HepG2 (cell line): ENCODE data around the gene NSD2. TPM values are rescaled to one million over a fixed set of nuclear protein-coding genes. Genes with fewer than 3 reads are reported as not detected.

Experiments
- ATAC-seq: fragments of 200-7000 bp; cut with Tn5 transposase; 3 replicates; pipeline ENCODE4 v1.9.1; 2020; ENCODE audit warnings: mild to moderate bottlenecking, moderate library complexity
- BruUV-seq: library from RNA; stranded (reverse); fragments of 400-500 nt; replicated peaks from 2 replicates; lab custom pipeline; 2021; lab: Mats Ljungman, UMichigan
- CTCF ChIA-PET: fragments of 300-600 bp; formaldehyde crosslinking; extraction: SDS; loops from one replicate; lab custom pipeline; 2021; ENCODE audit warnings: low total read pairs, inconsistent platforms, low intra/inter-chr PET ratio; lab: Yijun Ruan, JAX
- POLR2A ChIA-PET: fragments of 350-600 bp; sonication (Branson Sonifier 250); formaldehyde crosslinking; loops from one replicate; lab custom pipeline; 2020; ENCODE audit warnings: antibody characterized with exemption, inconsistent platforms; lab: Yijun Ruan, JAX
- DNase-seq: peaks from one replicate; pipeline ENCODE4 v3.0.0-alpha.2; 2015; ENCODE audit warnings: low spot score
- FAIRE-seq: peaks from 3 replicates; lab custom pipeline; 2011; peaks lifted over from hg19 to GRCh38; lab: Jason Lieb, UNC
- H2AFZ ChIP-seq: one replicate; pipeline ENCODE4 v1.6.1; 2011; ENCODE audit warnings: low read length, inconsistent platforms
- H3K27ac ChIP-seq: fragments of 300-600 bp; 3 replicates; pipeline ENCODE4 v1.8.0; 2011; ENCODE audit warnings: mixed run types, mild to moderate bottlenecking, mixed read lengths, low read length, inconsistent platforms; ENCODE audit not compliant: insufficient read depth; ENCODE audit errors: extremely low read length
- H3K27me3 ChIP-seq, 2 experiments: fragments of 200-600 bp in 1 of 2; 2 replicates in 1 of 2; 3 replicates in 1 of 2; pipeline versions ENCODE4 v1.6.0 to v1.8.0; 2011; ENCODE audit warnings: low read length in 2 of 2, mild to moderate bottlenecking in 2 of 2, moderate library complexity in 2 of 2, inconsistent platforms in 1 of 2; ENCODE audit not compliant: insufficient read depth in 2 of 2, control insufficient read depth in 1 of 2
- H3K36me3 ChIP-seq, 2 experiments: fragments of 200-600 bp in 1 of 2; replicated peaks in 1 of 2; 2 replicates in 1 of 2; 3 replicates in 1 of 2; pipeline versions ENCODE4 v1.5.1 to v1.8.0; 2011; ENCODE audit warnings: low read length in 2 of 2, inconsistent platforms in 1 of 2; ENCODE audit not compliant: insufficient read depth in 2 of 2, control insufficient read depth in 1 of 2
- H3K4me1 ChIP-seq: 2 replicates; pipeline ENCODE4 v1.5.1; 2012; ENCODE audit warnings: low read length, inconsistent platforms; ENCODE audit not compliant: insufficient read depth
- H3K4me2 ChIP-seq: 2 replicates; pipeline ENCODE4 v1.6.0; 2011; ENCODE audit warnings: low read depth, low read length, inconsistent platforms
- H3K4me3 ChIP-seq, 3 experiments: fragments of 200-600 bp in 1 of 3; sonication (generic), shearing (Covaris generic) in 1 of 3; replicated peaks in 1 of 3; 2 replicates each; pipeline ENCODE4 v1.5.1; 2011 to 2016; ENCODE audit warnings: low read length in 3 of 3, inconsistent platforms in 2 of 3, low read depth in 2 of 3, mild to moderate bottlenecking in 2 of 3, control low read depth in 1 of 3, mixed read lengths in 1 of 3; ENCODE audit not compliant: insufficient read depth in 1 of 3
- H3K79me2 ChIP-seq: one replicate; pipeline ENCODE4 v1.6.1; 2011; ENCODE audit warnings: low read length, inconsistent platforms; ENCODE audit not compliant: insufficient read depth
- H3K9ac ChIP-seq: 2 replicates; pipeline ENCODE4 v1.6.0; 2011; ENCODE audit warnings: mild to moderate bottlenecking, low read depth, low read length, inconsistent platforms; ENCODE audit not compliant: insufficient read depth
- H3K9me3 ChIP-seq: 2 replicates; pipeline ENCODE4 v1.5.1; 2012; ENCODE audit warnings: mild to moderate bottlenecking, low read length
- H4K20me1 ChIP-seq: 2 replicates; pipeline ENCODE4 v1.6.0; 2011; ENCODE audit warnings: inconsistent platforms, mild to moderate bottlenecking, low read length, moderate library complexity; ENCODE audit not compliant: insufficient read depth
- BCL6 ChIP-seq: IDR thresholded peaks from 2 replicates; pipeline ENCODE4 v1.6.1; 2016; ENCODE audit warnings: missing genetic modification reagents, missing compliant biosample characterization
- CREB3 ChIP-seq: sonication (generic); formaldehyde crosslinking; IDR thresholded peaks from 2 replicates; pipeline ENCODE4 v1.5.0; 2020; ENCODE audit warnings: missing genetic modification reagents
- FOXA1 ChIP-seq, 2 experiments: fragments of 450-650 bp in 1 of 2; sonication (generic) in 1 of 2; formaldehyde crosslinking in 1 of 2; IDR thresholded peaks; 2 replicates each; pipeline versions ENCODE4 v1.4.0 to v1.6.1; 2016 to 2020; ENCODE audit warnings: missing genetic modification reagents in 1 of 2
- GATAD2A ChIP-seq: IDR thresholded peaks from 2 replicates; pipeline ENCODE4 v1.6.1; 2016
- HNF4A ChIP-seq: sonication (generic); formaldehyde crosslinking; IDR thresholded peaks from 2 replicates; pipeline ENCODE4 v1.4.0; 2020; ENCODE audit warnings: missing genetic modification reagents
- HOXA3 ChIP-seq: sonication (generic); formaldehyde crosslinking; IDR thresholded peaks from 2 replicates; pipeline ENCODE4 v1.5.0; 2020; ENCODE audit warnings: missing genetic modification reagents
- NR2C2 ChIP-seq: sonication (generic); formaldehyde crosslinking; IDR thresholded peaks from 2 replicates; pipeline ENCODE4 v1.4.0; 2020; ENCODE audit warnings: missing genetic modification reagents, mild to moderate bottlenecking, moderate library complexity, borderline replicate concordance
- PHF20 ChIP-seq: sonication (generic); formaldehyde crosslinking; IDR thresholded peaks from 2 replicates; pipeline ENCODE4 v1.5.0; 2020; ENCODE audit warnings: mild to moderate bottlenecking, missing genetic modification reagents
- POGZ ChIP-seq: sonication (generic); formaldehyde crosslinking; IDR thresholded peaks from 2 replicates; pipeline ENCODE4 v1.4.0; 2020; ENCODE audit warnings: mild to moderate bottlenecking, missing genetic modification reagents
- PRMT3 ChIP-seq: sonication (generic); formaldehyde crosslinking; IDR thresholded peaks from 2 replicates; pipeline ENCODE4 v1.8.1; 2022; ENCODE audit warnings: low read depth, mild to moderate bottlenecking, moderate library complexity, missing genetic modification reagents, borderline replicate concordance
- SMAD3 ChIP-seq: sonication (generic); formaldehyde crosslinking; IDR thresholded peaks from 2 replicates; pipeline ENCODE4 v1.4.0; 2020; ENCODE audit warnings: missing genetic modification reagents
- TAF1 ChIP-seq: sonication (generic); formaldehyde crosslinking; IDR thresholded peaks from 2 replicates; pipeline ENCODE4 v1.4.0; 2020; ENCODE audit warnings: missing genetic modification reagents
- ZBTB14 ChIP-seq: sonication (generic); formaldehyde crosslinking; IDR thresholded peaks from 2 replicates; pipeline ENCODE4 v1.4.0; 2020; ENCODE audit warnings: missing genetic modification reagents
- ZNF350 ChIP-seq: sonication (generic); formaldehyde crosslinking; IDR thresholded peaks from 2 replicates; pipeline ENCODE4 v1.4.0; 2020; ENCODE audit warnings: mild to moderate bottlenecking, low read depth, missing genetic modification reagents, borderline replicate concordance
- ZNF646 ChIP-seq: sonication (generic); formaldehyde crosslinking; IDR thresholded peaks from 2 replicates; pipeline ENCODE4 v1.9.0; 2021; ENCODE audit warnings: mild to moderate bottlenecking, missing genetic modification reagents
- WGBS: methylation state at CpG from one replicate; pipeline ENCODE4 v1.1.6; 2017; ENCODE audit warnings: low lambda C conversion rate; 5-methylcytosine and 5-hydroxymethylcytosine counted together
- in situ Hi-C: cut with HindIII; loops from 2 replicates; pipeline ENCODE4 v1.10.0; 2017; ENCODE audit warnings: low pct_unique_long_range_greater_than_20kb; ENCODE audit not compliant: extremely low pct_ligation_motif_present
- intact Hi-C: fragments of 100-400 bp; cut with micrococcal nuclease; formaldehyde crosslinking; loops from one replicate; pipeline ENCODE4 v1.10.0; 2022; ENCODE audit not compliant: unreplicated experiment
- polyA plus RNA-seq, 8 experiments: library from polyadenylated mRNA; depleted of rRNA in 3 of 8; stranded (reverse) in 7 of 8; unstranded in 1 of 8; fragments of >200 nt; fragmentation: Illumina TruSeq in 4 of 8; extraction: Trizol in 4 of 8; gene quantifications; 2 replicates each; pipeline versions ENCODE4 v1.2.1 to v1.2.3, GENCODE V29; 2011 to 2016; ENCODE audit warnings: low read depth in 4 of 8, missing spikeins in 1 of 8, mixed read lengths in 1 of 8; ENCODE audit not compliant: insufficient read depth in 1 of 8
- total RNA-seq, 5 experiments: library from RNA; depleted of rRNA; stranded (reverse); fragments of >200 nt; fragmentation: Illumina TruSeq; extraction: Trizol; gene quantifications; 2 replicates each; pipeline ENCODE4 v1.2.3, GENCODE V29; 2016; ENCODE audit warnings: low read depth in 1 of 5

NSD2 gene
- total and polyA plus RNA-seq, 2 of the 13 experiments (the other 11 are each of a cell fraction or from before 2014, with no cell fraction given): 22.0 to 65.9 TPM

DNA sequence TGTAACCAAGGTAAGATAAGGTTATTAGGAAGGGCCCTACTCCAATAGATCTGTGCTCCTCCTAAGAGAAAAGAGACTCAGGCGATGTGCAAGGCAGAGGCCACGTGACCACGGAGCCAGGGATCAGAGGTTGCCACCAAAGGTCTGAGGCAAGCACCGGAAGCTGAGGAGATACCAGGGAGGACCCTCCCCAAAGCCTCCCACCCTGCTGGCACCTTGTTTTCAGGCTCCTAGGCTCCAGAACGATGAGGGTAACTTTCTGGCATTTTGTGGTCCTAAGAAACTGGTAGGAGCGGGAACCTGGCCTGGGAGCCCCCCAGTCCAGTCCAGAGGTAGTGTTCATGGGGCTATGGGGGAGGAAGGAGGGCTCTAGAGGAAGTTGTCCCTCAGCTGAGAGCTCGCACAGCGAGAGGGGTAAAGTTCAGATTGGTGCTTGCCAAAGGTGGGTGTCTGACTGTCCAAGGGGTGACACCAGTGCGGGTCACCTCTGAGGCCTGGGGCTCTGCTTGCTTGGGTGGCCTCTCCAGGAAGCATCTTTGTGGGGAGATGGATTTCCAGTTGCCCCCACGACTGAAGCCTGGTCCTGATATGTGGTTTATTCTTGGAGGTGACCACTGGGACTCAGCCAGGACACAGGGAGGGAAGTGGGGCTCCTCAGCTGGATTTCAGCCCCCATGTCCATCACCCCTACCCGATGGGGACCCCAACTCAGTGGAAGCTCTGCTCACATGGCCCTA, 7.7 kb upstream of the NSD2 start:
- H3K4me3 ChIP-seq: peak overlapping the region; percentile 55 to 75 (median 64)
- no peaks in the 10 kb centered on the region for H4K20me1 ChIP-seq
- ChIA-PET POLR2A (interaction anchor here (0.6 to 2.7 kb wide), 14 partner anchors 8 to 151 kb away, joined by 3 to 8 read pairs (median 4); partner anchors contain the start of gene SLBP), CTCF (no interaction called here)
- H3K36me3 ChIP-seq: no peaks in the 10 kb centered on the region
- H3K4me1 ChIP-seq: peaks cover 84% of the 10 kb centered on the region
- BruUV-seq: TSS peak; percentile 55
- DNase-seq (peak; percentile 49), ATAC-seq (peak; percentile 54), FAIRE-seq (peak; percentile 90)
- H3K79me2 ChIP-seq: no peaks in the 10 kb centered on the region
- 0% methylated on average over 3 of the region's 11 CpGs for WGBS
- peak overlapping the region; percentile 67 for H3K9ac ChIP-seq
- intact Hi-C loops (no loop called here), in situ Hi-C loops (loop anchor here (5.0 kb wide), 1 partner anchor 39 kb away; no protein-coding TSS in a partner anchor)
- peak overlapping the region; percentile 86 for H3K27ac ChIP-seq
- peak overlapping the region; percentile 39 for H2AFZ ChIP-seq
- H3K9me3 ChIP-seq: no peaks in the 10 kb centered on the region
- no peaks in the 10 kb centered on the region for H3K27me3 ChIP-seq
- peak overlapping the region; percentile 93 for H3K4me2 ChIP-seq
- TF ChIP-seq CREB3 (CRISPR knock-in tag) (no peak), GATAD2A (CRISPR knock-in tag) (peak; percentile 56), PHF20 (CRISPR knock-in tag) (peak; percentile 20; the same call in 1 of the 2 replicates), ZNF350 (peak; percentile 33; the same call in 1 of the 2 replicates), NR2C2 (peak; percentile 81), HOXA3 (CRISPR knock-in tag) (peak; percentile 34; the same call in 1 of the 2 replicates), PRMT3 (0 out of 2 replicates have a peak, but pooled peaks have one; percentile 45), POGZ (0 out of 2 replicates have a peak, but pooled peaks have one; percentile 14), SMAD3 (CRISPR knock-in tag) (0 out of 2 replicates have a peak, but pooled peaks have one; percentile 2), HNF4A (peak; percentile 62), FOXA1 (IDR thresholded peaks at IDR 0.05) (no peak), FOXA1 (CRISPR knock-in tag; IDR thresholded peaks at IDR 0.05) (no peak), TAF1 (CRISPR knock-in tag) (peak; percentile 7; the same call in 1 of the 2 replicates), ZBTB14 (CRISPR knock-in tag) (0 out of 2 replicates have a peak, but pooled peaks have one; percentile 33), ZNF646 (CRISPR knock-in tag) (no peak), BCL6 (CRISPR knock-in tag) (0 out of 2 replicates have a peak, but pooled peaks have one; percentile 10)
